Coronary artery (tissue), 2 donors: ENCODE measurements around the gene CIT.

Source experiments
- DNase-seq: peaks from one replicate; pipeline ENCODE4 v3.0.0-alpha.2; 2017; ENCODE audit warnings: low spot score
- H3K27ac ChIP-seq, 2 donors: fragments of 200-600 bp; sonication (generic); one replicate each; pipeline ENCODE4 v1.5.1; 2016 to 2019
- H3K4me3 ChIP-seq: fragments of 200-600 bp; sonication (generic); 2 replicates; pipeline ENCODE4 v1.5.1; 2016; ENCODE audit warnings: mild to moderate bottlenecking, moderate library complexity
- CTCF ChIP-seq: fragments of 200-600 bp; sonication (generic); IDR thresholded peaks from one replicate; pipeline ENCODE4 v1.5.1; 2019; ENCODE audit warnings: antibody characterized with exemption

CIT gene

GRCh38 chr12:119876761-119877638 lies at the start of gene CIT:
Gene CIT (minus strand): TSS chr12:119877320. CDS start chr12:119876168, 1,152 bp downstream.
- no peak for TF ChIP-seq CTCF
- Histone ChIP-seq H3K4me3 (peak within 1 kb of the TSS; percentile 85), H3K27ac (no peak within 1 kb of the TSS)
- DNase-seq = peak; percentile 84

GRCh38 chr12:119925269-119925668 lies 48.1 kb upstream of the CIT start:
- no peak for TF ChIP-seq CTCF
- no peak for DNase-seq
- H3K4me3 ChIP-seq = no peak overlapping the region

GRCh38 chr12:119920064-119920463 lies 42.9 kb upstream of the CIT start:
- DNase-seq = no peak
- no peak overlapping the region for H3K4me3 ChIP-seq
- no peak overlapping the region for H3K27ac ChIP-seq
- TF ChIP-seq CTCF = no peak

More at GRCh38 chr12:119925269-119925668, 48.1 kb upstream of the CIT start:
- H3K27ac ChIP-seq = no peak overlapping the region

- Histone ChIP-seq H3K4me3 (no peak overlapping the region), H3K27ac (no peak overlapping the region)
- no peak for TF ChIP-seq CTCF
- no peak for DNase-seq
Measured at GRCh38 chr12:119915894-119916510, 38.9 kb upstream of the CIT start.

GRCh38 chr12:119914666-119915065 lies 37.5 kb upstream of the CIT start:
- no peak overlapping the region for H3K4me3 ChIP-seq
- TF ChIP-seq CTCF = no peak
- DNase-seq = no peak
- no peak overlapping the region for H3K27ac ChIP-seq

- no peak for DNase-seq
- TF ChIP-seq CTCF = no peak
- Histone ChIP-seq H3K27ac (no peak overlapping the region), H3K4me3 (no peak overlapping the region)
Measured at GRCh38 chr12:119913536-119914330, 36.6 kb upstream of the CIT start.
